Mucosa of descending colon (tissue), 3 donors: ENCODE results near the gene HSD11B1L. TPM values are rescaled to one million over a fixed set of nuclear protein-coding genes. Genes with fewer than 3 reads are reported as not detected.
A peak's percentile ranks its signal among the peaks of the same experiment; 100 is the strongest.
"Not testable (repeated sequence)": the region's sequence is repeated elsewhere in the genome, so short reads cannot be mapped to it uniquely, and the experiment has no call there.

Source experiments
- ATAC-seq: fragments of 200-7000 bp; cut with Tn5 transposase; one replicate; pipeline ENCODE4 v1.9.1; 2020; ENCODE audit warnings: mild to moderate bottlenecking, moderate library complexity
- DNase-seq, 3 donors: peaks; one replicate each; pipeline ENCODE4 v3.0.0-alpha.2; 2020
- H3K36me3 ChIP-seq: fragments of 200-600 bp; one replicate; pipeline ENCODE4 v1.8.0; 2021; ENCODE audit warnings: low read depth, mild to moderate bottlenecking
- H3K4me1 ChIP-seq: fragments of 200-600 bp; one replicate; pipeline ENCODE4 v1.8.0; 2021; ENCODE audit warnings: low read depth, mild to moderate bottlenecking
- H3K4me3 ChIP-seq: fragments of 200-600 bp; one replicate; pipeline ENCODE4 v1.8.0; 2021; ENCODE audit warnings: mild to moderate bottlenecking
- H3K9me3 ChIP-seq: fragments of 200-600 bp; one replicate; pipeline ENCODE4 v1.8.0; 2021; ENCODE audit warnings: mild to moderate bottlenecking
- intact Hi-C, 2 donors: fragments of 100-400 bp; cut with DNase I in 1 of 2; cut with micrococcal nuclease in 1 of 2; formaldehyde crosslinking; loops; one replicate each; pipeline versions ENCODE4 v1.11.0 to v1.11.1; 2022; cut with DNase I, micrococcal nuclease
- total RNA-seq, 3 donors: library from RNA; stranded (reverse); fragmentation: NEBNext Ultra II Directional in 2 of 3; extraction: Animal tissue kit (Norgen Biotek cat#: 25700) in 2 of 3; gene quantifications; one replicate each; pipeline versions ENCODE4 v1.2.1 to v1.2.4, GENCODE V29; 2021 to 2023
- TF ChIP-seq, protein P1 (sequence below): fragments of 200-600 bp; IDR thresholded peaks from one replicate; pipeline ENCODE4 v1.8.0; 2022; ENCODE audit warnings: antibody characterized with exemption, mild to moderate bottlenecking
- donor health status: DM: no; HTN: no; CAD: no; lungs with moderate emphysema.
- donor health status: DM: no; HTN: no; CAD: no.
- donor health status: DM: no; HTN: yes; CAD: no.

HSD11B1L gene
- total RNA-seq, 3 donors from 2014 or later: 2.3 to 8.2 (median 3.3) TPM

DNA sequence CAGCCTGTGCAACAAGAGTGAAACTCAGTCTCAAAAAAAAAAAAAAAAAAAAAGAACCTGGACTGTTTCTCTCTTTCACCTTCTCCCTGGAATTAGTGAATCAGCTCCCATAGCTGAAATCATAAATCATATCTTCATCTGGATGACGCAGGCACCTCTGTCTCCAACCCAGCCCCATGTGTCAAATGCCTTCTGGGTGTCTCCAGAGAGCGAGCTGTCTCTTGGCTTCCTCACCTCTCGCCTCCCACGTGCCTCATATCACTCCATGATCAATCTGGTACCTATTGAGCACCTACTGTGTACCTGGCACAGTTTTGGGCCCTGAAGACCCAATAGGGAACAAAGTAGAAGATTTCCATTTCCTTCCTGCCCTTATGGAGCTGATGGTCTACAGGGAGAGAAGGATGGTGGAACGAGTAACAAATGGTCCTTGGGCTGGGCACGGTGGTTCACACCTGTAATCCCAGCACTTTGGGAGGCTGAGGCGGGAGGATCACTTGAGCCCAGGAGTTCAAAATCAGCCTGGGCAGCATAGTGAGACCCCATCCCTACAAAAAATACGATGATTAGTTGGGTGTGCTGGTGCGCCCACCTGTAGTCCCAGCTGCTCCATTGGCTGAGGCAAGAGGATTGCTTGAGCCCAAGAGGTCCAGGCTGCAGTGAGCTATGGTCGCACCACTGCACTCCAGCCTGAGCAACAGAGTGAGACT is 2.5 kb downstream of the HSD11B1L start:
- no peaks in the 10 kb centered on the region for H3K36me3 ChIP-seq
- H3K9me3 ChIP-seq: no peaks in the 10 kb centered on the region
- TF ChIP-seq, protein P1, sequence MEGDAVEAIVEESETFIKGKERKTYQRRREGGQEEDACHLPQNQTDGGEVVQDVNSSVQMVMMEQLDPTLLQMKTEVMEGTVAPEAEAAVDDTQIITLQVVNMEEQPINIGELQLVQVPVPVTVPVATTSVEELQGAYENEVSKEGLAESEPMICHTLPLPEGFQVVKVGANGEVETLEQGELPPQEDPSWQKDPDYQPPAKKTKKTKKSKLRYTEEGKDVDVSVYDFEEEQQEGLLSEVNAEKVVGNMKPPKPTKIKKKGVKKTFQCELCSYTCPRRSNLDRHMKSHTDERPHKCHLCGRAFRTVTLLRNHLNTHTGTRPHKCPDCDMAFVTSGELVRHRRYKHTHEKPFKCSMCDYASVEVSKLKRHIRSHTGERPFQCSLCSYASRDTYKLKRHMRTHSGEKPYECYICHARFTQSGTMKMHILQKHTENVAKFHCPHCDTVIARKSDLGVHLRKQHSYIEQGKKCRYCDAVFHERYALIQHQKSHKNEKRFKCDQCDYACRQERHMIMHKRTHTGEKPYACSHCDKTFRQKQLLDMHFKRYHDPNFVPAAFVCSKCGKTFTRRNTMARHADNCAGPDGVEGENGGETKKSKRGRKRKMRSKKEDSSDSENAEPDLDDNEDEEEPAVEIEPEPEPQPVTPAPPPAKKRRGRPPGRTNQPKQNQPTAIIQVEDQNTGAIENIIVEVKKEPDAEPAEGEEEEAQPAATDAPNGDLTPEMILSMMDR: no peak
- no peak for DNase-seq
- peaks cover 26% of the 10 kb centered on the region for H3K4me1 ChIP-seq
- ATAC-seq: no peak
- intact Hi-C loops: no loop called here
- H3K4me3 ChIP-seq: no peak overlapping the region

DNA sequence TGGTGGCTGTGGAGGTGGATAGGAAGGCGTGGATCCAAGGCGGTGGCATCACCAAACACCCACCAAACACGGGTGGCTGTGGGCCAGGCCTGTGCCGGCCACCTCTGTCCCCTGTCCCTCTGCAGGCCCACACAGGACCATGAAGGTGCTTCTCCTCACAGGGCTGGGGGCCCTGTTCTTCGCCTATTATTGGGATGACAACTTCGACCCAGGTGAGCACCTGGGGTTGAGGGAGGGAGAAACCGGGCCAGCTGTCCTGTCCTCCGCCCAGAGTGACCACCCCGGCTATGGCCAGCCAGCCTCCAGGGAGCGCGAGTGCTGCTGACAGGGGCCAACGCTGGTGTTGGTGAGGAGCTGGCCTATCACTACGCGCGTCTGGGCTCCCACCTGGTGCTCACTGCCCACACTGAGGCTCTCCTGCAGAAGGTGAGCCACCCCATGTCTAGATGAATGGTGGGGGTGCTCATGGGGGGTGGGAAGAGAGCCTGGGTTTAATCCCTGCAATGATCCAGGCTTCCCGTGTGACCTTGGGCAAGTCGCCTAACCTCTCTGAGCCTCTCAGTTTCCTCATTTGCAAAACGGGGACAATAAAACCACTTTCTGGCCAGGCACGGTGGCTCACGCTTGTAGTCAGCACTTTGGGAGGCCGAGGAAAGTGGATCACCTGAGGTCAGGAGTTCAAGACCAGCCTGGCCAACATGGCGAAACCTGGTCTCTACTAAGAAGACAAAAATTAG is 4.0 kb downstream of the HSD11B1L start:
- Histone ChIP-seq H3K9me3 (no peaks in the 10 kb centered on the region), H3K4me1 (peaks cover 19% of the 10 kb centered on the region), H3K4me3 (no peak overlapping the region), H3K36me3 (no peaks in the 10 kb centered on the region)
- ATAC-seq (no peak), DNase-seq (no peak)
- intact Hi-C loops: no loop called here
- TF ChIP-seq, protein P1: no peak

DNA sequence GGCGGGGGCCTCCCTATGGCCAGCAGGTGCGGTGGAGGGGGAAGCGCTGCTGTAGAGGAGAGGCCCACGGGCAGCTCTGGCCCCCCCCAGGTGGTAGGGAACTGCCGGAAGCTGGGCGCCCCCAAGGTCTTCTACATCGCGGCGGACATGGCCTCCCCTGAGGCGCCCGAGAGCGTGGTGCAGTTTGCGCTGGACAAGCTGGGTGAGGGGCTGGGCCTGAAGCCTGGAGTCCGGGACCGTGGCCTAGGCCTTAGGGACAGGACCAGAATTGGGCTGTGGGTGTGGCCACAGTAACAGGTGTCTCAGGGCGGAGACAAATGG is 5.5 kb downstream of the HSD11B1L start:
- ATAC-seq (no peak), DNase-seq (no peak)
- Histone ChIP-seq H3K36me3 (no peaks in the 10 kb centered on the region), H3K4me3 (no peak overlapping the region), H3K9me3 (no peaks in the 10 kb centered on the region), H3K4me1 (peaks cover 14% of the 10 kb centered on the region)
- intact Hi-C loops: no loop called here
- TF ChIP-seq, protein P1: no peak

DNA sequence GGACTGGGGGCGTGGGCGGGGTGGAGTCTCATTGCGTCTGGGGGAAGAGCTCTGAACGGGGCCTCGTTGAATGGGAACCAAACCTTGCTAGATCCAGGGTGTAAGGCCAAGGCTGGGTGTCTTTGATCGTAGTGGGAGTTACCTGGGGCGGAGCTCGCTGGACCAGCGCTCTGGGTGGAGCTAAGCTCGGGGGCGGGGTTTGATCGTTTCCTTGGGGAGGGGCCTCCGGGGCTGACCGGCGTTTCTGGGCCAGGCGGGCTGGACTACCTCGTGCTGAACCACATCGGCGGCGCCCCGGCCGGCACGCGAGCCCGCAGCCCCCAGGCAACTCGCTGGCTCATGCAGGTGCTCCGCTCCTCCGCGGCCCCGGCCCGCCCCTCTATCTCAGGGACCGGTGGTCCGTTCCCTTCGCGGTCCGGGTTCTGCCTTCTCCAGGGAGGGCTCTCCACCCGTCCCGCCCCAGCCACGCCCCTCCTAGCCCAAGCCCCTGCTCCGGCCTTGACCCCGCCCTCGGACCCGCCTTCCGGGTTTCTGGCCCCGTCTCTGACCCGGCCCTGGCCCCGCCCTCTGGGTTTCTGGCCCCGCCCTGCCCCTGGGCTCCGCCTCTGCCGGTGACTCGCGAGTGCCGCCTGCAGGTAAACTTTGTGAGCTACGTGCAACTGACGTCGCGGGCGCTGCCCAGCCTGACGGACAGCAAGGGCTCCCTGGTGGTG is 6.0 kb downstream of the HSD11B1L start:
- H3K4me1 ChIP-seq: peaks cover 17% of the 10 kb centered on the region
- ATAC-seq (peak; percentile 84), DNase-seq (peak; percentile 99 to 100 (median 100))
- peak overlapping the region; percentile 11 for H3K4me3 ChIP-seq
- H3K9me3 ChIP-seq: no peaks in the 10 kb centered on the region
- H3K36me3 ChIP-seq: no peaks in the 10 kb centered on the region
- intact Hi-C loops: no loop called here
- TF ChIP-seq, protein P1: peak; percentile 91

DNA sequence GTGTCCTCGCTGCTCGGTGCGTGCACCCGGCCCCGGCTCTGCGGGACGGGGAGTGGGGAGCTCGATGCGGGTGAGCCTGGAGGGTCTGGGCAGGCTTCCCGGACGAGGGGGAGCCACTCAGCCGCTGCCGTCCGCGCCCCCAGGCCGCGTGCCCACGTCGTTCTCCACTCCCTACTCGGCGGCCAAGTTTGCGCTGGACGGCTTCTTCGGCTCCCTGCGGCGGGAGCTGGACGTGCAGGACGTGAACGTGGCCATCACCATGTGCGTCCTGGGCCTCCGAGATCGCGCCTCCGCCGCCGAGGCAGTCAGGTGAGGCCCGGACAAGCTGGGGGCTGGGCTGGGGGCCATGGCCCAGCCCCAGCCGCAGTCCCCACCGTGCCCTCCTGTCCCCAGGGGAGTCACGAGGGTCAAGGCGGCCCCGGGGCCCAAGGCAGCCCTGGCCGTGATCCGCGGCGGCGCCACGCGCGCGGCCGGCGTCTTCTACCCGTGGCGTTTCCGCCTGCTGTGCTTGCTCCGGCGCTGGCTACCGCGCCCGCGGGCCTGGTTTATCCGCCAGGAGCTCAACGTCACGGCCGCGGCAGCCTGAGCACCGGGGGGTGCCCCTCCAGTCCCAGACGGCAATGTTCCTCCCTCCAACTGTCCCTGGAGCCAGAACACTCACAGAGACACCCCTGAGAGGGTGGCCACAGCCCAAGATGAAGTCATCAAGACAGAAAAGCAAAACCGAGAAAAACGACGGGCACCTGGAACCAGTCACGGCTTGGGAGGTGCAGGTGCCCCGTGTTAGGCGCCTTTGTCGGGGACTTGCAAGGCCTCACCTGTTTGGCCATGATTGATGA is 6.8 kb downstream of the HSD11B1L start:
- H3K4me1 ChIP-seq: peaks cover 23% of the 10 kb centered on the region
- no peak overlapping the region for H3K4me3 ChIP-seq
- no peaks in the 10 kb centered on the region for H3K36me3 ChIP-seq
- TF ChIP-seq, protein P1: no peak
- H3K9me3 ChIP-seq: no peaks in the 10 kb centered on the region
- no peak for ATAC-seq
- DNase-seq: peak in 2 of 3 donors; percentile 64 to 72
- intact Hi-C loops: no loop called here

DNA sequence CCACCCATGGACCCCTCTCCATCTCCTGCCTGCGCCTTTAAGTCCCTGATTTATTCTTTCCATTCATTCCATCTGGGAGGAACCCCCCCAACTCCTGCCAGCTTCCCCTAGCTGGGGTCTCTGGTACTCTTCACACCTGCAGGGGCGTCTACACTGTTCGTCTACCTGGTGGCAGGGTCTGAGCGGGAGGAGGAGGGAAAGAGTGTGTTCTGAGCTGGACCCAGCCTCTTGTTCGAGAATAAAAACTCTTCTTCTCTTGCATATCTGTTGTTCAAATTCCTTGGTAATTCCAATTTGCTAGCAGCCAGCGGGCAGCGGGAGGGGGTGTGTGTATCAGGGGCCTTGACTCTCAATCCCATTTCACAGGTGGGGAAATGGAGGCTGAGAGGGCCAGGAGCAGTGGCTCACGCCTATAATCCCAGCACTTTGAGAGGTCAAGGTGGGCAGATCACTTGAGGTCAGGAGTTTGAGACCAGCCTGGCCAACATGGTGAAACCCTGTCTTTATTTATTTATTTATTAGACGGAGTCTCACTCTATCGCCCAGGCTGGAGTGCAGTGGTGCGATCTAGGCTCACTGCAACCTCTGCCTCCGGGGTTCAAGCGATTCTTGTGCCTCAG is 7.5 kb downstream of the HSD11B1L start:
- H3K9me3 ChIP-seq, intact Hi-C loops, H3K36me3 ChIP-seq, H3K4me3 ChIP-seq, ATAC-seq, DNase-seq: not testable (repeated sequence)
- peaks cover 23% of the 10 kb centered on the region for H3K4me1 ChIP-seq
